RKO (cell line): ENCODE data around the gene C11orf54.
A peak's percentile ranks its signal among the peaks of the same experiment; 100 is the strongest.
"Not testable (repeated sequence)": the region's sequence is repeated elsewhere in the genome, so short reads cannot be mapped to it uniquely, and the experiment has no call there.

Experiments used
- DNase-seq: peaks from one replicate; pipeline ENCODE4 v3.0.0-alpha.2; 2016; ENCODE audit warnings: low spot score

Gene C11orf54

DNA sequence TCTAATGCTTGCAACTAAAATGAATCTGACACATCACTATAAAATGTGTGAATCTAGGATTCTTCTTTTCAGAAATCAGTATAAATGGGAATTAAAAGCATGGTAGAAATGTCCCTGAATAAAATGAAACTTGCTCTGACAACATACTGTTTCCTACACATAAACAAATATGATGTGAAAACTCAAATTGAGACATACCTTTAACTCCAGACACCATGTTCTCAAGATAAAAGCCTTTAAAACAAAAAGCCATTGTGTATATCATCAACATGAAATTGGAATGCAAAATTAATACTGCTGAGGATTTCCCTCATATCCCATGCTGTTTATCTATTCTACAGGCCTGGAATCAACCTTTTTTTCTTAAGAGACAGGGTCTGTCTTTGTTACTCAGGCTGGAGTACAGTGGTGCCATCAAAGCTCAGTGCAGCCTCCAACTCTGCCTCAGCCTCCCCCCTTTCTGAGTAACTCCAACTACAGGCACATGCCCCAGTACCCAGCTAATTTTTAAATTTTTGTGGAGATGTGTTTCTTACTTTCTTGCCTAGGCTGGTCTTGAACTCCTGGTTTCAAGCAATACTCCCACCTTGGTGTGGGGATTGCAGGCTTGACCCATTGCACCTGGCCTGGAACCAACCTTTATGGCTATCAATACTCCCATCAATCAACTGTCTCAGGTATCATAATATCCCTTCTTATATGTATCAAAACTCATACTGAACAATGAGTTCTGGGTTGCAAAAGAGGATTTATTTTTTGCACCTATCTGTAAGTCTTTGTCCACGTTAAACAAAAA is 6.8 kb upstream of the C11orf54 start:
- DNase-seq = peak; percentile 30

DNA sequence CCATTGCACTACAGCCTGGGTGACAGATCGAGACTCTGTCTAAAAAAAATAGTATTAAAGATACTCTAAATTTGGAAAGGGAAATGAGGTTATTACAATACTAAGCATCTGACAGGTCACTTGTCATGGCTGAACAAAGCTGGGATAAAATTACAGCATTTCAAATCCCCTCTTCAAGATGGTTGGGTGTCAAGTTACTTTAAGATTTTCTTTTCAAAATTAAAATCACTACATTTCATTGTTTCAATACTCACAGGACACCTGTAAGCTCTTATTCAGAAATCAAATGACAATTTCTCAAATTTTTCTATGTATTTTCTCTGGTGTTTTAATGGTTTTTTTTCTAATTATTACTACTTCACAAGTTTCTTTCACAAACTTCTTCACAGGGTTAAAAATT is 5.8 kb upstream of the C11orf54 start:
- DNase-seq = peak; percentile 30

DNA sequence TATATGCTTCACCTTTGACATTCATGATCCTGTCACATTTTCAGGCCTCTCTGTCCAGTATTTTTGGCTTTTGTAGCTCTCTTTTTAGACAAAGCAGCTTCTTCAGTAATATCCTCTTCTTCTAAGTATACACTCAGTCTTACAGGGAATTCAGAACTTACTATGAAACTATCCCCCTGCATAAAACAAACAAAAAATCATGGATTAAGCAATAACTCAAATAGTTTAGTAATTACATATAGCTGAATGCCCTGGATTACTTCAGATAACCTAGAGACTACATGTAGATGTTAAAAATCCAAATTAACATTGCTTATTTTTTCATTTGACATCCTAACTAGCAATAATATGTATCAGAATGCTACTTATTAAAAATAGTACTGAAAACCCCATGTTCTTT is 5.3 kb upstream of the C11orf54 start:
- no peak for DNase-seq

DNA sequence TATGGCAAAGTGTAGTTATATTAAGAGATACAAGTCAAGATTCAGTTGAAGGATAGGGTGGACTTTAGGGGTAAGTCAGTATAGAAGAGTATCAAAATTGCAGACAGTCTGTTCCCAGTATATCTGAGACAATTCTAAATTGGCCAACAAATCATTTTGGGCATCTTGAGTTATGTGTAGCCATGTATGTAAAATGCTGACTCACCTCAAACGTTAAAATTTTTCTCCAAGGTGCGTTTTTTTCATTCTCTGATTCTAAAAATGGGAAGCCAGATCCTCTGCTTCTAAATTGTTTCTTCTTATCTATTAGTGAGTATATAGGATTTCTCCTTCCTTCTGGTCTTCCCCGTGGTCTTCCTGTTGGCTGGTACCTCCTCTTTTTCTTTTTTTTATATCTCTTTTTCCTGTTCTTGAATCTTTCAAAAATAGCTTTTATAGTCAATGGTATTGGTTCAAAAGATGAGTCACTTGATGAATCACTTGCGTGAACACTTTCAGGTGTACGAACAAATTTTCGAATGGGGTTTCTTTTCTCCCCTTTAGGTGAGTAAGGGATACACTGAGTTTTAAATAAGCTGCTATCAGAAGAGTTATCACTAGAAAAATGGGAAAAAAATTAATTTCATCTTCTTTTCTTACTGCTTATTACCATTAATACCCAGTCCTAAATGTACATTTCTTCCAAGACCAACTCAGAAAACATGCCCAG is 3.4 kb upstream of the C11orf54 start:
- peak; percentile 71 for DNase-seq

DNA sequence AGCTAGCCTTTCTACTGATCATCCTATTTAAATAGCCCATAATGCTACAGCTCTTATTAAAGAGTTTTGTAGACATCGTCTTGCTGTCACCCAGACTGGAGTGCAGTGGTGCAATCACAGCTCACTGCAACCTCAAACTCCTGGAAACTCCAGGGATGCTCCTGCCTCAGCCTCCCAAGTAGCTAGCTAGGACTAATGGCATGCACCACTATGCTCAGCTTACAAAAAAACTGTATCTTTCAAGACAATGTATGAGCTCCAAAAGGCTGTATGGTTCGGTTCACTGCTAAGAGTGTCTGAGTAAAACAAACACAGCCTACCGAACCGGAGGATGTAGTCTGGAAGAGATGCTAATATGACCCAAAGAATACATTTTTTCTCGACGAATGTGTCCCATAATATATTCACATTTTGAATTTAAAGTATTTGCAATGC is 2.8 kb upstream of the C11orf54 start:
- peak; percentile 39 for DNase-seq

DNA sequence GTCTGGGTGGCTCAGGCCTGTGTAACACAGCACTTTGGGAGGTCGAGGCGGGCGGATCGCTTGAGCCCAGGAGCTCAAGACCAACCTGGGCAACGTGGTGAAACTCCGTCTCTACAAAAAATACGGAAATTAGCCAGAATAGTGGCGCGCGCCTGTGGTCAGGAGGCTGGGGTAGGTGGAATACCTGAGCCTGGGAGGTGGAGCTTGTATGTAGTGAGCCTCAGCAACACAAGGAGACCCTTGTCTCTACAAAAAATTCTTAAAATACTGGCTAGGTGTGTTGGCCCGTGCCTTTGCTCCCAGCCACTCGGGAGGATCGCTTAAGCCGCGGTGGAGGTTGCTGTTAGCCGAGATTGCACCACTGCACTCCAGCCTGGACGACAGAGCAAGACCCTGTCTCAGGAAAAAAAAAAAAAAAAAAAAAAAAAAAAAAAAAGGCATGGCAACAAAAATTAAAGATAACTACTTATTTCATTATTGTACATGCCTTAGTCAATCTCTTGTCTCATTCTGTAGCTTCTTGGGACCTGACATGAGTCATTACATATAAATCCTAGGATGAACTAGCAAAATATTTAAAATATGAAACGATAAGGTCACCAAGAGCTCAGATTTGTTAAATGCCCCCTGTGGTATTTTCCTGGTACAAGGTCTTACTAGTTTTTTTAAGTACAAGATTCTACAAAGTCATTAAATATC is 1.3 kb upstream of the C11orf54 start:
- DNase-seq = peak; percentile 84

DNA sequence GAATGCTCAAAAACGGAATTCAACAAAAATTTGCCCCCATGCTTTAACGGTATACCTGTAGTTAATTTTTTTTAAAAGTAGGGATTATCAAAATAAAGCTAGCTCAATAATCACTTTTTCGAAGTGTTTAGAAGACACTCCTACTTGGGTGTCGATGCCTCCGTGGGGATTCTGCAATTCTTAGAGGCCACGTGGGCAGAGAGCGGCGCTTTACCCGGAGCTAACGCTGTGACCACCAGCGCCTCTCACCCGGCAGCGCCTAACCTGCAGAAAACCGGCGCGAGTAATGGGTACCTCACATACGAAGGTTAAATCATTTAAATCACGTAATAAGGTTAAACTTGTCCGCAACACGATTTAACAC is 760 bp upstream of the C11orf54 start:
- DNase-seq = peak; percentile 67

DNA sequence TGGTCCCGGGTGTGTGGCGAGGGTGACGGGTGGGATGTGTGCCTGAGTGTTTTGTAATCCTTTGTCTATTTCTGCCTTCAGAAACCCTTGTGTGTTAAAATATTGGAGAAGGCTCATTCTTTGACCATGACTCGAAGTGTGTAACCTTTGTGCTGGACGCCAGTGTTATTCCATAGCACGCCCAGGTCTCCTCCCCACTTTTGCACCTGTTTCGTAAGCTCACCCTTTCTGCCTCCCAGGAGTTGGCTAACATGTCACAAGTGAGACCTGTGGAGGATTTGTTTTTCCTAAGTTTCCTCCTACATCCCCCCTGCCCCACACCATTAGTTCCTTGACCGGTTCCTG is 382 bp downstream of the C11orf54 start:
- peak; percentile 68 for DNase-seq

DNA sequence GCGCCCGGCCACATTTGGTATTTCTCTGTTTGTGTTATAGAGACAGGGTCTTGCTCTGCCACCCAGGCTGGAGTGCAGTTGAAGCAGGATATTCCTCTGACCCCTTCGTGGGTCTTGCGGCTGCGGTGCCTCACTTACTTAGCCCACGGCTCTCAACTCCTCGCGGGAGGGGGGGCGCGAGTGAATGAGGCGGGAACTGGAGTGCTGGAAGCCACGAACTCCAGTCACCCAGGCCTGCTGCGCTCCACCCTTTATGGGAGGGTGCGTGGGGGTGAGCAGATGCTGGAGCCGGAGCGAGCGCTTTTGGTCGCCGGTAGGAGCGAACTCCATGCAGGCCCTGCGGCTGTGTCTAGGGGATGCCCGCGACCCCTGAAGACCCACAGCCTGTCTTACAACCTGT is 1.8 kb downstream of the C11orf54 start:
- no peak for DNase-seq

DNA sequence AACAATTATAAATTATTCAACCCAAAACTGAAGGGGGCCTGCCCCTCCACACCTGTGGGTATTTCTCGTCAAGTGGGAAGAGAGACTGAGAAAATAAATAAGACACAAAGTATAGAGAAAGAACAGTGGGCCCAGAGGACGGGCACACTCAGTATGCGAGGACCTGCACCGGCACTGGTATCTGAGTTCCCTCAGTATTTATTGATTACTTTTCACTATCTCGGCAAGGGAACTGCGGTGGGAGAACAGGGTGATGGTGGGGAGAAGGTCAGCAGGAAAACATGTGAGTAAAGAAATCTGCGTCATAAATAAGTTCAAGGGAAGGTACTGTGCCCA is 3.2 kb downstream of the C11orf54 start:
- no peak for DNase-seq

DNA sequence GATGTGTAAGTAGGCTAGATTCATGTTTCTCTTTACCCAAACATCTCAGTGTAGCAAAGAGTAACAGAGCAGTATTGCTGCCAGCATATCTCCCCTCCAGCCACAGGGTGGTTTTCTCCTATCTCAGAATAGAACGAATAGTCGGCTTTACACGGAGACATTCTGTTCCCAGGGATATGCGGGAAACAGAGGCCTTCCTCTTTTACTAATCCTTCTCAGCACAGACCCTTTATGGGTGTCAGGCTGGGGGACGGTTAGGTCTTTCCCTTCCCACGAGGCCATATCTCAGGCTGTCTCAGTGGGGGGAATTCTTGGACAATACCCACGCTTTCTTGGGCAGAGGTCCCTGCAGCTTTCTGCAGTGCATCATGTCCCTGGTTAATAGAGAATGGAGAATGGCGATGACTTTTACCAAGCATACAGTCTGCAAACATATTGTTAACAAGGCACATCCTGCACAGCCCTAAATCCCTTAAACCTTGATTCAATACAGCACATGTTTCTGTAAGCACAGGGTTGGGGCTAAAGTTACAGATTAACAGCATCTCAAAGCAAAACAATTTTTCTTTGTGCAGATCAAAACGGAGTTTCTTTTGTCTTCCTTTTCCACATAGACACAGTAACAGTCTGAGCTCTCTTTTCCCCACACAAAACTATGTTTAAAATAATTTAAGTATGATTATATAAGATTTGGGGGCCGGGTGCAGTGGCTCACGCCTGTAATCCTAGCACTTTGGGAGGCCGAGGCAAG is 3.7 kb downstream of the C11orf54 start:
- not testable (repeated sequence) for DNase-seq

DNA sequence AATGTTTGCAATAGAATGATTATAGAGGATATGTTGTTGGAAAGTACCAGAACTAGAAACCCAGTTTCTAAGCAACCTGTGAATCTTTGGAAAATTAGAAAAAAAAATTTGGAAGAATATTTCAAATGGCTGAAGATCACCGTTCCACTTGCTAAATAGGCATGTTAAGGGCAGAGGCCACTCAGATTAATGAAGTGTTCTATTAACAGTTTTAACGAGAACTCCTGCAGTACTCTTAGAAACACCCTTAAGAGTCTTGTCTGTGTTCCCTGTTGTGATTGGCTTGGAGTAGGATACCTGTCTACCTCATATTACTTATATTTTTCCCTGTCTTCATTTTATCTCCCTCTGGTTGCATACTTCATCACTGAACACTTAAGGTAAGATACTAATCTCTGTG is 4.6 kb downstream of the C11orf54 start:
- no peak for DNase-seq

DNA sequence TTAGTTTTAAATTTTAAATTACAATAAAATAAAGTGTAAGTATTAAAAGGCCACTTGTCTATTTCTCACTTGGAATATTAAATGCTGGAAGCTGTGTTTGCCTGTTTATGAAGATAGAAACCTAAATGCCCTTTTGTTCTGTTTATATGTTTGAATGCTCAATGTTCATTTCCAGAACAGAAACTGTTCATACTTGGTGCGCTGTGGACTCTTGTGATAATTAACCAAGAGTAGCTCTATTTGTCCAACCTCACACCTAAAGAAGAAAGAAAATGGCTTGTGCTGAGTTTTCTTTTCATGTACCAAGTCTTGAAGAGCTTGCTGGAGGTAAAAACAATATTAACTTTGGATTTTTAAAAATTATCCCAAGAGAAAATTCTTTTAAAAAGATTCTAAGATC is 5.7 kb downstream of the C11orf54 start:
- no peak for DNase-seq

DNA sequence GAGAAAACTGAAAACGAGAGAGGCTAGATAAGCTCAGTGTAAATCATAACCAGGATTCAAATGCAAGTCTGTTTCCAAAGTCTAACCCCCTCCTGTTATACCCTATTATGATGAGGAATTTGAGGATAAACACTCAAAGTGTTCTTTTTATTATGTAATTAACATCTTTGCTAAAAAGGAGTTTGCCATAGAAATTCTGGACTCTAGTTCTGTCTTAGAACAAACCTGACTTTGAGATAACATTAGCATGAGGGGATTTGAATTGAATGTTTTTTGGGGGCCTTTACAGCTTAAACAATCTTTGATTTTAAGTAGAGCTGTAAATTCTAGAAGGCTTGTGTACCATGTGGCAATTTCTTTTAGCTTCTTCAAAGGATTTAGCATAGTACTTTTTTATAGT is 9.5 kb downstream of the C11orf54 start:
- DNase-seq = no peak

DNA sequence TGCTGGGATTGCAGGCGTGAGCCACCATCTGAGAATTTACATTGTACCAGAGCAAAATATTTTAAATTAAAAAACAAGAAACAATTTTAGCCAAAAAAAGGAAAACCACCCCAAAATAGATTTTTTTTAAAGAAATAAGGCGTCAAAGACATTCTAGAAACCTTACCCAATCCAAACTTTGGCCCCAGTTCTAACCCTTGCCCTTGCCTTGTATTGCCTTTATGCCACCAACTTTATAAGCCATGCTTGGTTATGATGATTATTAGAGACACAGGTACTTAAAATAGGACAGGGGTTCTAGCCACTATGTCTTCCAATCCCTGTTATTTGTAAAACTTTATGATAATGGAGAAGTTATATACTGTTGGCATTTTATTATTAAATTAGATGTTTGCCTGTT is 11.8 kb downstream of the C11orf54 start:
- DNase-seq = no peak

DNA sequence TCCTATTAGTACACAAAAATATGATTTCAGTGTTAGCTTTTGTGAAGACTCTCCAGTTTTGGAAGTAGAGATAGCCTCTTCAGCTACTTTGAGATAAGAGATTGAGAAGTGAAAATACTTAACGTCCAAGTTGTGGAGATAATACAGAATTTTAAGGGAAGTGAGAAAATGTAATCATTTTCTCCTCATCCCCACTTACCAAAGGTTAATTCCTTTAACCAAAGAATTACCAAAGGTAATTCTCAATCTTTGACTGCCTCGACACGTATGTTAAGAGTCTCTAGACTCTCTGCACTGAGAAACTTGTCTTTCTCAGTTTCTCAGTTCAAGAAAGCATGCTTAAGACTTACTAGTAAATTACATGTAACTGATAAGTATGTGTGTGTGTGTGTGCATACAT is 15.3 kb downstream of the C11orf54 start:
- no peak for DNase-seq

DNA sequence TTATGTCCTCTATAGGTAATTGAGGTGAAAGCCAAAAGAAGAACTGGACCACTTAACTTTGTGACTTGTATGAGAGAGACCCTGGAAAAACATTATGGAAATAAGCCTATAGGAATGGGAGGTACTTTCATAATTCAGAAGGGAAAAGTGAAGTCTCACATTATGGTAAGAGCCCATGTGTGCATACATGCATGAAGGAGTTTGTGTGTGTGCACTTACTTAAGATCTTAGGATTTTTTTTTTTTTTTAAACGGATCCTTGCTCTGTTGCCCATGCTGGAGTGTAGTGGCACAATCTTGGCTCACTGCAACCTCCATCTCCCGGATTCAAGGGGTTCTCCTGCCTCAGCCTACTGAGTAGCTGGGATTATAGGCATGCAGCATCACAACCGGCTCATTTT is 15.8 kb downstream of the C11orf54 start:
- DNase-seq = no peak

DNA sequence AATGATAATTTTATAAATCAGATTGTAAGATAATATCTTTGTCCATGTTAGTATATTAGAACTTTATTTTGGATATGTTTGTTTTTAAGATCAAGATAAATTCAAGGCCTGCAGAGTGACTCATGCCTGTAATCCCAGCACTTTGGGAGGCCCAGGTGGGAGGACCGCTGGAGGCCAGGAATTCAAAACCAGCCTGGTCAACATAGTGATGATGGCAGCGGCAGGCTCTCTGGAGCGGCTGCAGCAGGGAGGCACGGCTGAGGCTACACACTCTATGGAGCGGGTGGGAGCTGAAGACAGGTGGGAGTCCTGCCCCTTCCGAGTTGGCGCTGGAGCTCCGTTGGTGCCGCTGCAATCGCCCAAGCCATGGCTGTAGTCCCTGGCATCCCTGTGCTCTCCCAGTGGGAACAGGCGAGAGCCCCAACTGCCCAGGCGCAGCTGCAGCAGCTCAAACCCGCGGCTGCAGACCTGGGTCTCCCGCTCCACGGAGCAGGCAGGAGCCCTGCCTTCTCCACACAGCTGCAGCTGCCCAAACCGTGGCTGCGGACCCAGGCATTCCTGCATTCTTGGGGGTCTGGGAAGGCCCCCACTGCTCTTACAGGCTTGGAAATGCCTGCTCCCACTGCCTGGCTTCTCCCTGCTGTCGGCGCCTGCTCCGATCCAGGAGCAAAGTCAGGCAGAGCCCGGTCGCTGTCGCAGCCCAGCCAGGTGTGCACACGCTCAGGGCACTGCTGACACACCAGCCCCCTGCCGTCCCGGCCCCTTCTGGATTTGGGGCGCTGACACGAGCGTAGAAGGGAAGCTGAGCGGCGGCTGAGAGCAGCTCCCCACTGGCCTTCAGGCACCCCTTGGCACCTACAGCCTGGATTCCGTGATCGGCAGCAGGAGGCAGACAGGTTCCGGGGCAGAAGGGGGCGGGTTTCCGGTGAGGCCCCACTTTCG is 16.7 kb downstream of the C11orf54 start:
- DNase-seq = no peak

DNA sequence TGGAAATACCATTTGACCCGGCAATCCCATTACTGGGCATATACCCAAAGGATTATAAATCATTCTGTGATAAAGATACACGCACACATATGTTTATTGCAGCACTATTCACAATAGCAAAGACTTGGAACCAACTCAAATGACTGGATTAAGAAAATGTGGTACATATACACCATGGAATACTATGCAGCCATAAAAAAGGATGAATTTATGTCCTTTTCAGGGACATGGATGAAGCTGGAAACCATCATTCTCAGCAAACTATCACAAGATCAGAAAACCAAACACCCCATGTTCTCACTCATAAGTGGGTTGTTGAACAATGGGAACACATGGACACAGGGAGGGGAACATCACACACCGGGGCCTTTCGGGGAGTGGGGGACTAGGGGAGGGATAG is 17.7 kb downstream of the C11orf54 start:
- DNase-seq = not testable (repeated sequence)

DNA sequence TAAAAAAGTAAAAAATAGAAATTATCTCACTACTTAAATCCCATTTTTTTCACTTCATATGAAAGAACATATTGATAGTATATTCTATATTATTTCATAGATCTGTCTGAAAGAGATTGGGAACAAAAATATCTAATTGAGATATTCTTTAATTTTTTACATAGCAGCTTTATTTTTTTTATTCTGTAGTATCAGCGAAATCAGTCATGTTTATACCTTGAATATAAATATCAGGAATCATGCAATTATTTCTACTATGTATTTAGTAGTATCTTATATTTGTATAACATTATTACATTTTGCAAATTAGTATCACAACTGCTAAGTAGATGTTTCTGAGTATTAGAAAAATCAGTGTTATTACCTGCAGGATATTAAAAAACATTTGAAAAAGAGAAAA is 20.4 kb downstream of the C11orf54 start:
- no peak for DNase-seq

DNA sequence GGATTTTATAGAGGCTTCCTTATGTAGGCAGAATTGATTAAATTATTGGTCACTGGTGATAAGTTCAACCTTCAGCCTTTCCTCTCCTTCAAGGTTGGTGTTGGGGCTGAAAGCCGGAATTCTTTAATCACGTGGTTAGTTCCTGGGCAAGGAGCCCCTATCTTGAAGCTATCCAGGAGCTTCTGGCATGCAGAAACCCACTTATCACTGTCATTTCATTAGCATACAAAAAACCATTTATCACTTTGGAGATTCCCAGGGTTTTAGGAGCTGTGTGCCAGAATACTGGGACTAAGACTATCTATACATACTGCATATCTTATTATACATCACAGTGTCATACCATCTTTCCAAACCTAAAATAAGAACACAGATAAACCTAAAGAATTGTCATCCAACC is 24.1 kb downstream of the C11orf54 start:
- DNase-seq = no peak

DNA sequence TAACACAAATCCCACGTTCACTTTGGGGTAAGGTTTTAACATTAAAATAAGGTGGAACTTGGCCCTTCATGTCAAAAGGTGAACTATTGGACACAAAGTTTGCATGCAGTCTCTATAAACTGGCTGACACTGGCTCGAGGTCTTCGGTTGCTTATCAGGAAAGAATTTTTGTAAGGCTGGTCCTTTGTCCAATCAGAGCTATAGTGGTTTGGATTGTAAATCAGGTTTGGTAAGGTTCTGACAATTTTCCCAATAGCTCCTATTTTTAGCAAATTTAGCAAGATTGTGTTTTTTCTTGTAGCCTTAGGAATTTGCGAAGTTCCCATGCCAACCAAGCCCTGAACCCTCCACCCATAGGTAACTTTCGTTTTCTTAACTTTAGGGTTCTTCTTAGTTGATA is 25.0 kb downstream of the C11orf54 start:
- DNase-seq = no peak
